HepG2 (cell line): Measurements from ENCODE around the gene RPS6KA5. TPM values are rescaled to one million over a fixed set of nuclear protein-coding genes. Genes with fewer than 3 reads are reported as not detected.

Experiments used
- DNMT1 ChIP-seq: sonication (generic); formaldehyde crosslinking; IDR thresholded peaks from 2 replicates; pipeline ENCODE4 v1.5.1; 2020; ENCODE audit warnings: mild to moderate bottlenecking, missing genetic modification reagents
- GPBP1L1 ChIP-seq: sonication (generic); formaldehyde crosslinking; IDR thresholded peaks from 2 replicates; pipeline ENCODE4 v1.5.0; 2020; ENCODE audit warnings: mild to moderate bottlenecking, missing genetic modification reagents
- HOXA3 ChIP-seq: sonication (generic); formaldehyde crosslinking; IDR thresholded peaks from 2 replicates; pipeline ENCODE4 v1.5.0; 2020; ENCODE audit warnings: missing genetic modification reagents
- KLF9 ChIP-seq: IDR thresholded peaks from 2 replicates; pipeline ENCODE4 v1.6.1; 2016; ENCODE audit warnings: low read depth
- MAFF ChIP-seq: IDR thresholded peaks from 2 replicates; pipeline ENCODE4 v1.6.1; 2011; ENCODE audit warnings: low read depth, low read length, improper control_type of control experiment
- MNT ChIP-seq: fragments of 450-650 bp; IDR thresholded peaks from 2 replicates; pipeline ENCODE4 v1.6.1; 2016
- RFX3 ChIP-seq: IDR thresholded peaks from 2 replicates; pipeline ENCODE4 v1.6.1; 2016; ENCODE audit warnings: missing biosample characterization, missing genetic modification reagents
- RNF219 ChIP-seq: sonication (generic); formaldehyde crosslinking; IDR thresholded peaks from 2 replicates; pipeline ENCODE4 v1.5.0; 2020; ENCODE audit warnings: mild to moderate bottlenecking, missing genetic modification reagents
- TIGD3 ChIP-seq: sonication (generic); formaldehyde crosslinking; IDR thresholded peaks from 2 replicates; pipeline ENCODE4 v1.5.1; 2020; ENCODE audit warnings: mild to moderate bottlenecking, missing genetic modification reagents, borderline replicate concordance
- ZBTB46 ChIP-seq: sonication (generic); formaldehyde crosslinking; IDR thresholded peaks from 2 replicates; pipeline ENCODE4 v1.4.0; 2020; ENCODE audit warnings: mild to moderate bottlenecking, missing genetic modification reagents, borderline replicate concordance
- ZFP36L2 ChIP-seq: sonication (generic); formaldehyde crosslinking; IDR thresholded peaks from 2 replicates; pipeline ENCODE4 v1.4.0; 2020; ENCODE audit warnings: missing genetic modification reagents
- ZKSCAN8 ChIP-seq: IDR thresholded peaks from 2 replicates; pipeline ENCODE4 v1.6.1; 2016; ENCODE audit warnings: borderline replicate concordance, missing genetic modification reagents, missing compliant biosample characterization
- ZNF232 ChIP-seq: sonication (generic); formaldehyde crosslinking; IDR thresholded peaks from 2 replicates; pipeline ENCODE4 v1.4.0; 2020; ENCODE audit warnings: missing genetic modification reagents, borderline replicate concordance
- ZNF234 ChIP-seq: sonication (generic); formaldehyde crosslinking; conservative IDR thresholded peaks from 2 replicates; pipeline ENCODE4 v1.5.1; 2020; ENCODE audit warnings: mild to moderate bottlenecking, missing genetic modification reagents
- ZNF251 ChIP-seq: sonication (generic); formaldehyde crosslinking; IDR thresholded peaks from 2 replicates; pipeline ENCODE4 v1.9.0; 2021; ENCODE audit warnings: mild to moderate bottlenecking, missing genetic modification reagents
- ZNF326 ChIP-seq: sonication (generic); formaldehyde crosslinking; IDR thresholded peaks from 2 replicates; pipeline ENCODE4 v1.4.0; 2020; ENCODE audit warnings: missing genetic modification reagents, borderline replicate concordance
- ZNF350 ChIP-seq: sonication (generic); formaldehyde crosslinking; IDR thresholded peaks from 2 replicates; pipeline ENCODE4 v1.4.0; 2020; ENCODE audit warnings: mild to moderate bottlenecking, low read depth, missing genetic modification reagents, borderline replicate concordance
- ZNF549 ChIP-seq: sonication (generic); formaldehyde crosslinking; IDR thresholded peaks from 2 replicates; pipeline ENCODE4 v1.5.0; 2020; ENCODE audit warnings: missing genetic modification reagents
- ZNF629 ChIP-seq: sonication (generic); formaldehyde crosslinking; conservative IDR thresholded peaks from 2 replicates; pipeline ENCODE4 v1.5.0; 2020; ENCODE audit warnings: missing genetic modification reagents
- polyA plus RNA-seq, 8 experiments: library from polyadenylated mRNA; depleted of rRNA in 3 of 8; stranded (reverse) in 7 of 8; unstranded in 1 of 8; fragments of >200 nt; fragmentation: Illumina TruSeq in 4 of 8; extraction: Trizol in 4 of 8; gene quantifications; 2 replicates each; pipeline versions ENCODE4 v1.2.1 to v1.2.3, GENCODE V29; 2011 to 2016; ENCODE audit warnings: low read depth in 4 of 8, missing spikeins in 1 of 8, mixed read lengths in 1 of 8; ENCODE audit not compliant: insufficient read depth in 1 of 8
- total RNA-seq, 5 experiments: library from RNA; depleted of rRNA; stranded (reverse); fragments of >200 nt; fragmentation: Illumina TruSeq; extraction: Trizol; gene quantifications; 2 replicates each; pipeline ENCODE4 v1.2.3, GENCODE V29; 2016; ENCODE audit warnings: low read depth in 1 of 5
- TF ChIP-seq, protein P1 (sequence below): sonication (generic); formaldehyde crosslinking; conservative IDR thresholded peaks from 2 replicates; pipeline ENCODE4 v1.8.1; 2023; ENCODE audit warnings: missing genetic modification reagents

The RPS6KA5 gene
- total and polyA plus RNA-seq, 2 of the 13 experiments (the other 11 are each of a cell fraction or from before 2014, with no cell fraction given) = 0.50 to 0.58 TPM

DNA sequence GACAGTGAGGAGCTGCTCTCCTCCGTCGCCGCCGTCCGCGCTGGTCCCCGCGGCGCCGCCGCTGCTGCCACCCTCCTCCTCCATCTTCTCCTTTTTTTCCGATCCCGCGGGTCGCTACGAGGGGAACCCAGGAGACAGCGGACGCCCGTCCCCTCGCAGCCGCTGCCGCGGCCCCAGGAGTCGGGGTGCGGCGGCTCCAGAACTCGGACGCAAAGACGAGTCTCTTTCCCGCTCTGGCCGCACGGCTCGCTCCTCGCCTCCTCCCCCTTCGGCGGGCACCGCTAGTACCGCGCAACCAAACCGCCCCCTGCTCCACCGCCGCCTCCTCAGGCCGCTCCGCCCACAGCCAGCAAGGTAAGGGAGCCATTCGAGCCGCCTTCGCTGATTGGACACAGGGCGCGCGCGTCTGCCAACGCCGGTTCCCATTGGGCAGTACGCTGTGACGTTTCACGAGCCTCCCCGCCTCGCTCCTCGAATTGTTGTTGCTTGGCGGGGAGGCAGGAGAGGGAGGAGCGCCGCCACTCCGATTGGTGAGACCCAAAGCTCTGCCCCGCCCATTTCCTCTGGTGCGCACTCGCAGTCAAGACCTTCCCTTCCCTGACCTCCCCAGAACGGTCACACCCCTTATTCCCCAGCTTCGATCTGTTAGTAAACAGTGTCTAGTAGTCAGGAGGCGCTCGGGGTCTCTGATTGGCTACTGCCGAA is at the start of gene RPS6KA5 (continued):
- TF ChIP-seq ZBTB46 (CRISPR knock-in tag) = no peak
- TF ChIP-seq ZKSCAN8 (CRISPR knock-in tag) = no peak
- TF ChIP-seq MAFF = no peak
- no peak; the same call in 1 of the 2 replicates for TF ChIP-seq ZNF629 (CRISPR knock-in tag)
- no peak for TF ChIP-seq ZNF326 (CRISPR knock-in tag)
- TF ChIP-seq ZNF232 (CRISPR knock-in tag) = no peak
- TF ChIP-seq KLF9 (CRISPR knock-in tag) = peak; percentile 75; the same call in 1 of the 2 replicates
- no peak for TF ChIP-seq DNMT1
- peak; percentile 80 for TF ChIP-seq HOXA3 (CRISPR knock-in tag)
- TF ChIP-seq ZNF251 (CRISPR knock-in tag) = no peak
- TF ChIP-seq ZNF350 (CRISPR knock-in tag) = peak; percentile 79; the same call in 1 of the 2 replicates
- TF ChIP-seq ZNF549 = no peak
- TF ChIP-seq MNT = no peak; the same call in 1 of the 2 replicates
- no peak for TF ChIP-seq ZFP36L2
- no peak for TF ChIP-seq RNF219 (CRISPR knock-in tag)
- no peak for TF ChIP-seq RFX3 (CRISPR knock-in tag)
- TF ChIP-seq GPBP1L1 (CRISPR knock-in tag) = no peak
- no peak for TF ChIP-seq ZNF234 (CRISPR knock-in tag)
- TF ChIP-seq, protein P1, sequence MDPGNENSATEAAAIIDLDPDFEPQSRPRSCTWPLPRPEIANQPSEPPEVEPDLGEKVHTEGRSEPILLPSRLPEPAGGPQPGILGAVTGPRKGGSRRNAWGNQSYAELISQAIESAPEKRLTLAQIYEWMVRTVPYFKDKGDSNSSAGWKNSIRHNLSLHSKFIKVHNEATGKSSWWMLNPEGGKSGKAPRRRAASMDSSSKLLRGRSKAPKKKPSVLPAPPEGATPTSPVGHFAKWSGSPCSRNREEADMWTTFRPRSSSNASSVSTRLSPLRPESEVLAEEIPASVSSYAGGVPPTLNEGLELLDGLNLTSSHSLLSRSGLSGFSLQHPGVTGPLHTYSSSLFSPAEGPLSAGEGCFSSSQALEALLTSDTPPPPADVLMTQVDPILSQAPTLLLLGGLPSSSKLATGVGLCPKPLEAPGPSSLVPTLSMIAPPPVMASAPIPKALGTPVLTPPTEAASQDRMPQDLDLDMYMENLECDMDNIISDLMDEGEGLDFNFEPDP (CRISPR knock-in tag) = no peak
- TF ChIP-seq TIGD3 (CRISPR knock-in tag) = no peak
